NCI-H2081 (cell line): ENCODE measurements around the gene FCN2.
"Not testable (repeated sequence)": the region's sequence is repeated elsewhere in the genome, so short reads cannot be mapped to it uniquely, and the experiment has no call there.

Experiments used
- DNase-seq, 2 experiments: peaks; one replicate each; lab custom pipeline; 2025; lab: John Stamatoyannopoulos, UW

FCN2 gene

GRCh38 chr9:134847752-134848432 is 32.7 kb upstream of the FCN2 start:
- DNase-seq: no peak

- DNase-seq: no peak
Measured at GRCh38 chr9:134848504-134848903, 32.1 kb upstream of the FCN2 start.

- DNase-seq: no peak
Measured at GRCh38 chr9:134850611-134851010, 30.0 kb upstream of the FCN2 start.

GRCh38 chr9:134851020-134851419 is 29.6 kb upstream of the FCN2 start:
- DNase-seq: no peak

- DNase-seq: no peak
Measured at GRCh38 chr9:134852906-134853654, 27.5 kb upstream of the FCN2 start.

GRCh38 chr9:134853893-134854292 is 26.7 kb upstream of the FCN2 start:
- no peak for DNase-seq

GRCh38 chr9:134854541-134854981 is 26.0 kb upstream of the FCN2 start:
- no peak for DNase-seq

GRCh38 chr9:134855231-134855899 is 25.2 kb upstream of the FCN2 start:
- no peak for DNase-seq

GRCh38 chr9:134855900-134856377 is 24.7 kb upstream of the FCN2 start:
- no peak for DNase-seq

GRCh38 chr9:134857451-134857850 is 23.2 kb upstream of the FCN2 start:
- DNase-seq: not testable (repeated sequence)

- DNase-seq: no peak
Measured at GRCh38 chr9:134858051-134858841, 22.4 kb upstream of the FCN2 start.

GRCh38 chr9:134860510-134860909 is 20.1 kb upstream of the FCN2 start:
- no peak for DNase-seq

- DNase-seq: no peak
Measured at GRCh38 chr9:134861595-134862334, 18.8 kb upstream of the FCN2 start.

GRCh38 chr9:134863306-134863902 is 17.2 kb upstream of the FCN2 start:
- no peak for DNase-seq

GRCh38 chr9:134863941-134864820 is 16.4 kb upstream of the FCN2 start:
- no peak for DNase-seq

- no peak for DNase-seq
Measured at GRCh38 chr9:134864821-134865190, 15.8 kb upstream of the FCN2 start.

- DNase-seq: no peak
Measured at GRCh38 chr9:134867917-134868750, 12.5 kb upstream of the FCN2 start.

GRCh38 chr9:134868751-134869553 is 11.7 kb upstream of the FCN2 start:
- DNase-seq: no peak
